Mucosa of rectum (tissue), 2 donors: ENCODE measurements around the gene DAND5.

Source experiments
- H3K27ac ChIP-seq, 2 donors: one replicate each; pipeline ENCODE4 v1.7.0; 2013; ENCODE audit warnings: inconsistent platforms in 2 of 2, low read depth in 2 of 2, low read length in 2 of 2
- H3K27me3 ChIP-seq, 2 donors: one replicate each; pipeline ENCODE4 v1.7.0; 2013; ENCODE audit warnings: low read length in 2 of 2; ENCODE audit not compliant: control insufficient read depth in 2 of 2, insufficient read depth in 2 of 2
- H3K36me3 ChIP-seq, 2 donors: one replicate each; pipeline ENCODE4 v1.7.0; 2013; ENCODE audit warnings: low read length in 2 of 2; ENCODE audit not compliant: control insufficient read depth in 2 of 2, insufficient read depth in 2 of 2
- H3K4me1 ChIP-seq, 2 donors: one replicate each; pipeline ENCODE4 v1.7.0; 2013; ENCODE audit warnings: low read length in 2 of 2, mild to moderate bottlenecking in 1 of 2; ENCODE audit not compliant: control insufficient read depth in 2 of 2, insufficient read depth in 2 of 2
- H3K4me3 ChIP-seq, 2 donors: one replicate each; pipeline ENCODE4 v1.7.0; 2013; ENCODE audit warnings: low read length in 2 of 2
- H3K9ac ChIP-seq, 2 donors: one replicate each; pipeline ENCODE4 v1.7.0; 2013; ENCODE audit warnings: low read length in 2 of 2, low read depth in 1 of 2, mild to moderate bottlenecking in 1 of 2
- H3K9me3 ChIP-seq, 2 donors: one replicate each; pipeline ENCODE4 v1.7.0; 2013; ENCODE audit warnings: low read length in 2 of 2; ENCODE audit not compliant: control insufficient read depth in 2 of 2
- donor health status: healthy.
- donor health status: Normal muscosa, but diverticular disease.

DAND5 gene

GRCh38 chr19:13014921-13015280 lies 45.5 kb downstream of the DAND5 start:
- peak overlapping the region; percentile 20 to 35 for H3K27ac ChIP-seq
- no peak overlapping the region for H3K9ac ChIP-seq
- no peaks in the 10 kb centered on the region for H3K9me3 ChIP-seq
- H3K4me1 ChIP-seq, result peaks cover 20 to 25% of the 10 kb centered on the region in 2 donors
- H3K36me3 ChIP-seq, result no peaks in the 10 kb centered on the region
- H3K4me3 ChIP-seq, result no peak overlapping the region
- H3K27me3 ChIP-seq, result peaks cover 0 to 2% of the 10 kb centered on the region in 2 donors

- Histone ChIP-seq H3K4me3 (no peak overlapping the region), H3K4me1 (peaks cover 22 to 24% of the 10 kb centered on the region in 2 donors), H3K9me3 (no peaks in the 10 kb centered on the region)
These were observed 46.2 kb downstream of the DAND5 start for GRCh38 chr19:13015361-13016223.

GRCh38 chr19:13016245-13016627 lies 46.9 kb downstream of the DAND5 start:
- Histone ChIP-seq H3K9ac (peak overlapping the region in 1 of 2 donors; percentile 14), H3K27me3 (peaks cover 0 to 2% of the 10 kb centered on the region in 2 donors), H3K36me3 (no peaks in the 10 kb centered on the region), H3K9me3 (no peaks in the 10 kb centered on the region), H3K4me3 (no peak overlapping the region), H3K27ac (no peak overlapping the region), H3K4me1 (peaks cover 22 to 24% of the 10 kb centered on the region in 2 donors)

More at GRCh38 chr19:13015361-13016223, 46.2 kb downstream of the DAND5 start:
- Histone ChIP-seq H3K36me3 (no peaks in the 10 kb centered on the region), H3K9ac (peak overlapping the region in 1 of 2 donors; percentile 31), H3K27ac (peak overlapping the region; percentile 32 to 37), H3K27me3 (peaks cover 0 to 2% of the 10 kb centered on the region in 2 donors)

- Histone ChIP-seq H3K4me1 (peaks cover 27% of the 10 kb centered on the region in 2 donors), H3K9ac (no peak overlapping the region), H3K27me3 (peaks cover 0 to 2% of the 10 kb centered on the region in 2 donors), H3K36me3 (no peaks in the 10 kb centered on the region), H3K9me3 (no peaks in the 10 kb centered on the region), H3K4me3 (no peak overlapping the region), H3K27ac (peak overlapping the region; percentile 32 to 52)
These were observed 47.4 kb downstream of the DAND5 start for GRCh38 chr19:13016628-13017305.

- peak overlapping the region; percentile 35 to 90 for H3K27ac ChIP-seq
- peaks cover 32 to 34% of the 10 kb centered on the region in 2 donors for H3K4me1 ChIP-seq
- H3K36me3 ChIP-seq, result no peaks in the 10 kb centered on the region
- no peaks in the 10 kb centered on the region for H3K9me3 ChIP-seq
- H3K9ac ChIP-seq, result peak overlapping the region; percentile 13 to 32
- H3K4me3 ChIP-seq, result no peak overlapping the region
- H3K27me3 ChIP-seq, result peaks cover 0 to 2% of the 10 kb centered on the region in 2 donors
These were observed 48.1 kb downstream of the DAND5 start for GRCh38 chr19:13017306-13018034.

GRCh38 chr19:13018035-13018914 lies 48.9 kb downstream of the DAND5 start:
- H3K27ac ChIP-seq, result peak overlapping the region; percentile 35 to 90
- peaks cover 26 to 36% of the 10 kb centered on the region in 2 donors for H3K4me1 ChIP-seq
- H3K9me3 ChIP-seq, result no peaks in the 10 kb centered on the region
- H3K4me3 ChIP-seq, result no peak overlapping the region
- peak overlapping the region in 1 of 2 donors; percentile 13 for H3K9ac ChIP-seq
- no peaks in the 10 kb centered on the region for H3K36me3 ChIP-seq
- peaks cover 0 to 2% of the 10 kb centered on the region in 2 donors for H3K27me3 ChIP-seq

- Histone ChIP-seq H3K27ac (peak overlapping the region; percentile 35 to 90), H3K4me1 (peaks cover 27 to 39% of the 10 kb centered on the region in 2 donors), H3K36me3 (no peaks in the 10 kb centered on the region), H3K27me3 (peaks cover 0 to 2% of the 10 kb centered on the region in 2 donors), H3K9ac (no peak overlapping the region), H3K4me3 (no peak overlapping the region), H3K9me3 (no peaks in the 10 kb centered on the region)
These were observed 50.0 kb downstream of the DAND5 start for GRCh38 chr19:13019332-13019731.

GRCh38 chr19:13020002-13020414 lies 50.6 kb downstream of the DAND5 start:
- Histone ChIP-seq H3K4me3 (no peak overlapping the region), H3K27ac (peak overlapping the region; percentile 42 to 90), H3K4me1 (peaks cover 34 to 42% of the 10 kb centered on the region in 2 donors)

GRCh38 chr19:13022111-13022858 lies 52.9 kb downstream of the DAND5 start:
- Histone ChIP-seq H3K9me3 (no peaks in the 10 kb centered on the region), H3K4me3 (peak overlapping the region; percentile 51 to 71), H3K27me3 (no peaks in the 10 kb centered on the region), H3K27ac (peak overlapping the region; percentile 86 to 90), H3K36me3 (no peaks in the 10 kb centered on the region), H3K9ac (peak overlapping the region; percentile 60 to 72), H3K4me1 (peaks cover 38 to 55% of the 10 kb centered on the region in 2 donors)

More at GRCh38 chr19:13020002-13020414, 50.6 kb downstream of the DAND5 start:
- no peaks in the 10 kb centered on the region for H3K9me3 ChIP-seq
- no peaks in the 10 kb centered on the region for H3K27me3 ChIP-seq
- peak overlapping the region in 1 of 2 donors; percentile 31 for H3K9ac ChIP-seq
- H3K36me3 ChIP-seq, result no peaks in the 10 kb centered on the region
